HG03520 (cell line): Measurements from ENCODE around the gene SH2B3.

Experiments
- ATAC-seq: cut with Tn5 transposase; IDR thresholded peaks from one replicate; pipeline ENCODE4 v1.9.1; 2021; ENCODE audit warnings: mild to moderate bottlenecking, moderate library complexity; ENCODE audit not compliant: unreplicated experiment

SH2B3 gene

DNA sequence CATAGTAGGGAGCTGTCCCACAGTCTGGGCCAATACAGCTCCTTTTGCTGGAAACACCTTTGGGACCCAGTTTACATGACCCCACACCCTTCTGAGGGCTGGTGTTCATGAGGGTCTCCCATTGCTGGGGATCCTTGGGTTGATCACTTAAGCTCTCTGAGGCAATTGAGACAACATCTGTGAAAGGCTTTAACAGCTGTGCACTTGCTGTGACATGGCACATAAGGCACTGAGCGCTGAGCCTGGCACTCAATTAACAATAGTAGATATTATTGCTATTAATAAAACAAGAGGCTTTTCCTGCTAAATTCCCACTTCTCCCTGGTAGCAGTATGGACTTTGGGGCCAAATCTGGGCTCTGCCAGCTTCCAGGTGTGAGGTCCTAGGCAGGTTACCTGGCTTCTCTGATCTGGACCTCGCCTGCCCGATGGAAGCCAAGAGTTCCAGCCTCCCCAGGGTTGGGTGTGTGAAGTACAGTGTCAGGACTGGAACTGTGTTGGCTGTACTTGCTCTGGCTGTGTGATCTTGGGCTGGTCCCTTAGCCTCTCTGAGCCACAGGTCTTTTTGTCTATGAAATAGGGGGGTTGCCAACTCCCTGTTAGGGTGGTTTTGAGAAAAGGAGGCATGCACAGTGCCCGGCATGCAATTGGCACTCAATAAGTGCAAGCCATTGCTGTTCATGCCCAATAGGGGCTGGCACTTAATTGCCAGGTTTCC is 3.1 kb downstream of the SH2B3 start:
- ATAC-seq = no peak

DNA sequence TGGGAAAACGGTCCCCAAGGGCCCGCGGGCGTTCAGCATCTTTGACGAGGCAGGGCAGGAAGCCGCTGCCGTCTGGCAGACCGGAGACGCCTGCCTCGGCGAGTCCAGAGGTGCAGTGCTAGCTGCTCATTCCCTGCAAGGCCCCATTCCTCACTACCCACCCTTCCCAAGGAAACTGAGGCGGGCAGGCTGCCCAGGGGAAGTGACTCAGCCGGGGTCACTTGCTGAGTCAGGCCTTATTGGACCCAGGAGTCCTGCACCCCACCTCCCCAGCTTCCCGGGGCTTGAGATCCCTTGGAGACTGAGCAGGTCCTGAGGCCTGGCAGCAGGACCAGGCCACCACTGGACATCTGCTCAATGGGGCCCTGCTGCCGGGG is 3.7 kb downstream of the SH2B3 start:
- no peak for ATAC-seq

DNA sequence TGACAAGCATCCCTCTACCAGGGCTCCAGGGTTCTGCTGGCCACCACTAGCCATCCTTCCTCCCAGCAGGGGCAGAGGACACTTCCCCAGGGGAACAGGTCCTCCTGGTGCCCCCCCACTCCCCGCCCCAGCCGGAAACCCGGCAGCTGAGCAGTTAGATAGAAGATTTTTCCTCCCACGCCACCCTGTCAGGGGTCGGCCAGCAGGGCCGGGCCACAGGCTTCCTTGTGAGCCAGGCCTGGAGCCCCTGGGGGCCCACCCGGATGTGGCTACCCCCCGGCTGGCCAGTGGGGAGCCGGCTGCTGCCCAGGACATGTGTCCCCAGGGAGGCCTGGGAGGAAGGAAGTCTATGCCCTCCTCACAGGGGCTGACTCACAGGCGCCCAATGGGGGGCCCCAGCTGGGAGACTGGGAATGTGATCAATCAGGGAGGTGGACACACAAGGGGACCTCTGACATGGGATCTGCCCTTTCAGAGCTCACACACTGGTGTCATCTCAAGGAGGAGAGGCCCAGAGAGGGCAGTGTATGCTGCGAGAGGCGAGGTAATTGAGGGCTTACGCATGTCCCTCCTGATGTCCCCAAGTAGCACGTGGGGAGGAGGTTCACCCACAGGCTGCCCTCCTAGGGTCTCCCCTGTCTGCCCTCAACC is 4.2 kb downstream of the SH2B3 start:
- ATAC-seq = no peak

DNA sequence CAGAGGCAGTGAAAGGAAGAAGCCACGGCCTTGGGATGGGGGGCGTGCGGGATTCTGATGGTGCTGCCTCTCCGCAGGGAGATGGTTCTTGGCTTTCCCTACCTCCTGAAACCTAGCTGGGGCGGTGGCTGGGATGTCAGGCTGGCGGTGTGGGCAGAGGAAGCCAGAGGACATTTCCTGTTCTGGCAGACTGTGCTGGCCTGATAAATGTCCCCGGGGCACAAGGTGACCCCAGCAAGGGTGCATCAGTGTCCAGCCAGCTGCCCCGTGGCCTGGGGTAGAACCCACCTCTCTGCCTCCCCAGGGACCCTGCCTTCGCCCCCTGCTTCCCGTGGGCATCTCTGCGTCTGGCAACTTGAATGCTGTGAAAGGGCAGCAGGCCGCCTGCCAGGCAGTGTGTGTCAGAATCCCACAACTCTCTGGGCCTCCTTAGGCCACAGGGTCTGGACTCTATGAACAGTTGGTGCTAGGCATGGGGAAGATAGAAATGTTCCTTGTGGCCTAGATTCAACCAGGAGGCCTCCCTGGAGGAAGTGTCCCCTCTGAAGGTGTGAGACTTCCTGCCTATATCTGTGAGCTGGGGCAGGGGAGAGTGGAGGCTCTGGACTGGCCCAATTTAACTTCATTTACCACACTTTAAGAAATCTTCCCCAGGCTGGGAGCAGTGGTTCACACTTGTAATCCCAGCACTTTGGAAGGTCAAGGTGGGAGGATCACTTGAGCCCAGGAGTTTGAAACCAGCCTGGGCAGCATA is 4.9 kb downstream of the SH2B3 start:
- no peak for ATAC-seq

DNA sequence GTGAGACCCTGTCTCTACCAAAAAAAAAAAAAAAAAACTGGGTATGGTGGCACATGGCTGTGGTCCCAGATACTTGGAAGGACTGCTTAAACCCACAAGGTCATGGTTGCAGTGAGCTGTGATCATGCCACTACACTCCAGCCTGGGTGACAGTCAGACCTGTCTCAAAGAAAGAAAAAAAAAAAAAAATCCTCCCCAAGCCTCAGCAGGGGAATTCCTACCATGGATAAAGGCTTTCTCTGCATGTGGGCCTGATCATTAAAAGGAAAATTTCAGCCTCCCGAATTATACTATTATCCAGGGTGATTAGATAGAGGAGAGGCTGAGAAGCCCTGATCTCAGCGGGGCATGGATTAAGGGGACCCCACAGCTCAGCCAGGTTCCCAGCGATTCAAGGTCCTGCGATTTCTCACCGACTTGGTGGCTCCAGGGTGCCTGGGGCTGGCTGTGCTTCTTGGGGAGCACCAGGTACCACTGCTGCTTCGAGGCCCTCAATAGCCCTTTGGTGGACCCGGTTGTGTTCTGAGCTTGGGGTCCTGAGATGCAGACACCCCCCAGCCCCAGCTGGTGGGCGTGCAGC is 5.6 kb downstream of the SH2B3 start:
- ATAC-seq = no peak

DNA sequence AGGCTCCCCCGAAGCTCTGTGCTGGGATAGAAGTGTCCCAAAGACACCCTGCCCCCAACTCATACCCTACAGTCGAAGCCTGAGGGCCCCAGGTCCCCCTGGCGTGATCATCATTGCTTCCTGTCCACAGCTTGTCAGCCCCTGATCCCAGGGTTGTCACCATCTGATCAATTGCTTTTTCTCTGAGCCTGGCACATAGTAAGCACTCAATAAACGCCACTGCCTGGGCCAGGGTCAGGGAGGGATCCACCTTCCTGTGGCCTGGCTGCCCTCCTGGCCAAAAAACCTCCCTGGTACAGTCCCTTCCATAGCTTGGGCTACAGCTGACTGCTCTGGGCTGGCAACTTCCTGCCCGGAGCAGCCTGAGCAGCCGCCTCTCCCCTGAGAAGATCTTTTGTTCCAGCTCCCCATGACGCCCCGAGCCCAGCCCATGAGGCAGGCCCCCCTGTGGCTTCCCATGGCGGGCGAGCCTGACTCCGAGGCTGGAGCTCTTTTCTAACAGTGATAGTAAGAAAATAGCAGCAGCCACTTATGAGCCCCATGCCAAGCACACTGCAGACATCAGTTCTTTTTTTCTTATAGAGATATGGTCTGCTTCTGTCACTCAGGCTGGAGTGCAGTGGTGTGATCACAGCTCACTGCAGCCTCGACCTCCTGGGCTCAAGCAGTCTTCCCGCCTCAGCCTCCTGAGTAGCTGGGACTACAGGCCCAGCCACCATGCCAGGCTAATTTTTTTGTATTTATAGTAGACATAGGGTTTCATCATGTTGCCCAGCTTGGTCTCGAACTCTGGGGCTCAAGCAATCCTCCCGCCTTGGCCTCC is 6.5 kb downstream of the SH2B3 start:
- ATAC-seq = no peak

DNA sequence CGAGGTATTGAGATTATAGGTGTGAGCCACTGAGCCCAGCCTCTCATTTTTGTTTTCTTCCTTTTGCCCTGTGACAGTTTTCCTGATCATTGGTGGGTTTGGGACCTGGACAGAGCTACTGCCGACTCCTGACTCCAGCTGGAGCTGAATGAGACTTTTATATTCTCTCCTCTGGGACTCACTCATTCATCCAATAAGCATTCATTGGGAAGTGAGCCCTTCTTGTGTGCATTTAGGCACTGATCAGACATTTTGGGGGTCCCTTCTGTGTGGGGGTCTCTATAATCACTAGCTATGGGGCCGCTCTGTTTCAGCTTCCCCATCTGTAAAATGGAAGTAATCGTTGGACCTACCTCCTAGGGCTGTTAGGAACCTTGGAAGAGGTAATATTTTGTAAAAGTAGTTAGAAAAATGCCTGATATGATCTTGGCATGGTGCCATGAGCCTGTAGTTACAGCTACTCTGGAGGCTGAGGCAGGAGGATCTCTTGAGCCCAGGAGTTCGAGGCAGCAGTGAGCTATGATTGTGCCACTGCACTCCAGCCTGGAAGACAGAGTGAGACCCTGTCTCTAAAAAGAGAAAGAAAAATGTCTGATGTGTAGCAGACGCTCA is 7.2 kb downstream of the SH2B3 start:
- ATAC-seq = no peak

DNA sequence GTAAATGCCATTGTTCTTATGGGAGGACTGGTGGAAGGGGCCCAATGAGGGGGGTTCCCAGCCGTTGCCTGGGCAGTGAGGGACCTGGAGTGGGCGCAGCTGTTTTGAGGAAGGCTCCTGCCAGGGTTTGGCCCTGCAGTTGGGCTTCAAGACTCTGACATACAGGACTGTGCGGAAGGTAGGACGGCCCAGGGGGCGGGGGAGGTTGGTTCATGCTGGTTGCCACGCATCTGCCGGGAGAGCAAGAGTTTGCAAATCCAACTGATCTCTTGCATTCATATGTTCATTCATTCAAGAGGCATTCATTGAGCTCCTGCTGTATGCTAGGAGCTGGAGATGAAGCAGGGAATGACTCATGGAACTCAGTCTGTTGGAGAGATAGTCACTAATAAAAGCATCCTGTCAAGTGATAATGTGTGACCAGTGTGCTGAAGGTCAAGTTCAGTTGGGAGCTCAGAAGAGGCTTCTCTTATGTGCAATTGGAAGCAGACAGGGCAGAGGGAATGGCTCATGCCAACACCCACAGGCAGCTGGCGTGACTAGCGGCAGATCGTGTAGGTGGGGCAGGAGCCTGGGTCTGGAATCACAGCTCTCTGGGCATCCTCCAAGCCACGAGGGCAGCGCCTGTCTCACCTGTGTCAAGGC is 7.8 kb downstream of the SH2B3 start:
- no peak for ATAC-seq

DNA sequence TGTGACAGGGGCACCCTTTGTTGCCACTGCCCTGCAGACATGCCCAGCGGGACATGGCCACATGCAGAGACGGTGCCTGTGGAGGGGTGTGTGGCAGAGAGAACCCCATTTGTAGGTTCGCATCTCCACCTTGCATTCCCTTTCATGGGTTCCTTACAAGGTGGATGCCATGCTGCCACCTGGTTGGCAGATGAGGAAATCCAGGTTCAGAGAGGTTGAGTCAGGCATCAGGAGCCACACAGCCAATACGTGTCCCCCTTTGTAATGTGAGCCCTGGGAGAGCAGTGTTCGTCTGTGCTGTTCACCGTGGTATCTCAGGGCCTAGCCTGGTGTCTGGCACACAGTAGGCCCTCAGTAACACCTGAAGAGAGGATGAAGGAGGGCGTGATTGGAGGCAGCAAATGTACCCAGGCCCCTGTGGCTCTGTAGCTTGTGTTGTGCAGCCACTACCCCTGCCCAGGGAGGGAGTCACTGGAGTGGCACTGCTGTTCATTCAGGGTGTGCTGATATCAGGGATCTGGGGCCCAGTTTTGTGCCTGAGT is 9.1 kb downstream of the SH2B3 start:
- no peak for ATAC-seq

DNA sequence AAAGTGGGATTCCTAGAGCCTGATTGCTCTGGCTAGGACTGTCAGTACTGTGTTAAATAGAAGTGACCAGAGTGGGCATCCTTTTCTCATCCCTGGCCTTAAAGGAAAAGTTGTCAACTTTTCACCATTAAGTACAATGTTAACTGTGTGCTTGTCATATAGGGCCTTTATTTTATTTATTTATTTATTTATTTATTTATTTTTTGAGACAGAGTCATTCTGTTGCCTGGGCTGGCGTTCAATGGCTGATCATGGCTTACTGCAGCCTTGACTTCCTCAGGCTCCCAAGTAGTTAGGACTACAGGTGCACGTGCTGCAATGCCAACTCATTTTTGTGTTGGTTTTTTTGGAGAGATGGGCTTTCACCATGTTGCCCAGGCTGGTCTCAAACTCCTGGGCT is 11.6 kb downstream of the SH2B3 start:
- no peak for ATAC-seq

DNA sequence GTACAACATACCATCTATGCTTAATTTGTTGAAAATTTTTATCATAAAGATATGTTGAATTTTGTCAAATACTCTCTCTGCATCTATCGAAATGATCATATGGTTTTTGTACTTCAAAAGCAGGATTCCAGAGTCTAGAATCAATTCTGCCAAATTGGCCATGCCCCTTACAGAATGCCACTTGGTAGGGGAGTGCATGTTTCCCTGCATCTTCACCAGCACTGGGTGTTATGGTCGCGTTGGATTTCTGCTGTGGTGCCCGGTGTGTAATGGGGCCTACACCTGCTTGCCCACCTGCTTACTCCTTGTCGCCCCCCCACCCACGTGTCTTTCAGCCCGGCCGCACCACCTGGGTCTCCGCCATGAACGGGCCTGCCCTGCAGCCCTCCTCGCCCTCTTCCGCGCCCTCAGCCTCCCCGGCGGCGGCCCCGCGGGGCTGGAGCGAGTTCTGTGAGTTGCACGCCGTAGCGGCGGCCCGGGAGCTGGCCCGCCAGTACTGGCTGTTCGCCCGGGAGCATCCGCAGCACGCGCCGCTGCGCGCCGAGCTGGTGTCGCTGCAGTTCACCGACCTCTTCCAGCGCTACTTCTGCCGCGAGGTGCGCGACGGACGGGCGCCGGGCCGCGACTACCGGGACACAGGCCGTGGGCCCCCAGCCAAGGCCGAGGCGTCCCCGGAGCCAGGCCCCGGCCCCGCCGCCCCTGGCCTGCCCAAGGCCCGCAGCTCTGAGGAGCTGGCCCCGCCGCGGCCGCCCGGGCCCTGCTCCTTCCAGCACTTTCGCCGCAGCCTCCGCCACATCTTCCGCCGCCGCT is 12.3 kb downstream of the SH2B3 start:
- ATAC-seq = no peak

DNA sequence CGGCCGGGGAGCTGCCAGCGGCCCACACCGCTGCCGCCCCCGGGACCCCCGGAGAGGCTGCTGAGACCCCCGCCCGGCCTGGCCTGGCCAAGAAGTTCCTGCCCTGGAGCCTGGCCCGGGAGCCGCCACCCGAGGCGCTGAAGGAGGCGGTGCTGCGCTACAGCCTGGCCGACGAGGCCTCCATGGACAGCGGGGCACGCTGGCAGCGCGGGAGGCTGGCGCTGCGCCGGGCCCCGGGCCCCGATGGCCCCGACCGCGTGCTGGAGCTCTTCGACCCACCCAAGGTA is 12.8 kb downstream of the SH2B3 start:
- ATAC-seq = no peak

DNA sequence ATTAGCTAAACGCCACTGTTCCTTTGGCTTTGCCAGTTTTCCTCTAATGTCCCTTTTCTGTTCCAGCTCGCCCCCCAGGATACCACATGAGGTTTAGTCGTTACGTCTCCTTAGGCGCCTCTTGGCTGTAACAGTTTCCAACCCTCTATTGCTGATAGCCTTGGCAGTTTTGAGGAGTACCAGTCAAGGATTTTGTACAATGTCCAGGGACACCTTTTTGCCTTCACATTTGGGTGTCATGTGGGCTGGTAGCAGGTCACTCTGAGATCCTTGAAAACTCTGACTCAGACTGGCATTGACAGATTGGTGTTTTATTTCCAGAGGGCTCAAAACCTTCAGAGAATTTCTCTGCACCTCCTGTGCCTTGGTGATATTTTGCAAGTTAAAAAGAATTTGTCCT is 14.1 kb downstream of the SH2B3 start:
- no peak for ATAC-seq

DNA sequence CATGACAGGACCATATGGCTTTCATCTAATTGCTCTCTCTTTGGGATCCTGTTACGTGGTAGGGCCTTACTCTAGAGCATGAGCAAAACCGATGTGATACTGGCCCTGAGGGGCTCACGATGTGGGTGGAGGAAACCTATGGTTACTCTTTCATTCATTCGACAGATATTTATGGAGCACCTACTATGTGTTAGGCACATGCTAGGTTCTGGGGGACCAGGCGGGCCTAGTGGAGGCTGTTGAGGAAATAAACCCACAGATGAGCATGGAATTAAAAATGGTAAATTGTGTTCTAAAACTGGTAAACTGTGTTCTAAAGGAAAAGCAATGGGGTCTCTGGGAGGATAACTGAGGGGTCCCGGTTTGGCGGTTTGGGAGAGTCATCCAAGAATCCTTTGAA is 14.8 kb downstream of the SH2B3 start:
- ATAC-seq = no peak

DNA sequence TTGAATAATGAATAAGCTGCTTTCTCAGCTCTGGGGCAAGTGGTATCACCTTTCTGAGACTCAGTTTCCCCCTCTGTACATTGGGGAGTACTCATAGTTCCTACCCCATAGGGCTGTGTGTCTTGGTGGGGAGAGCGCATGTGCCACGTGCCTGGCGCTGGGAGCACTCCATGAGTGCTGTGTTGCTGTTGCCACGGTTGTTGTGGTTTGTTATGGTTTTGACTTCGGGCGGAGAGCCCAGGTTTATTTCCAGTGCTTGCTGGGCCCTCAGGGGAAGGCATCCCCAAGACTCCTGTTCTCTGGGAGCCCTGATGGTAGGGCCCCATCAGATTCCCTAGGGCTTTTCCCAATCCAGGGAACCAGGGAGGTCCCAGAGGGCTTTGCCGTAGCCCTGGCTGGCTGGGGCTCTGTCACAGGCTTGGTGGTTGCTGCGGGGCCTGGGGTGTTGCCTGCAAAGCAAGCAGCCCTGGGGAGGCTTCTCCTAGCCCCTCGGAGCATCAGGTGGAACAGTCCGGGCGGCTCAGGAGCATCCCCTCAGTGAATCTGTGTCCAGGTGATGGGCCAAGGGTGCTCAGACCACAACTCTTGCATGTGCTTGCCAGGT is 18.6 kb downstream of the SH2B3 start:
- ATAC-seq = no peak

DNA sequence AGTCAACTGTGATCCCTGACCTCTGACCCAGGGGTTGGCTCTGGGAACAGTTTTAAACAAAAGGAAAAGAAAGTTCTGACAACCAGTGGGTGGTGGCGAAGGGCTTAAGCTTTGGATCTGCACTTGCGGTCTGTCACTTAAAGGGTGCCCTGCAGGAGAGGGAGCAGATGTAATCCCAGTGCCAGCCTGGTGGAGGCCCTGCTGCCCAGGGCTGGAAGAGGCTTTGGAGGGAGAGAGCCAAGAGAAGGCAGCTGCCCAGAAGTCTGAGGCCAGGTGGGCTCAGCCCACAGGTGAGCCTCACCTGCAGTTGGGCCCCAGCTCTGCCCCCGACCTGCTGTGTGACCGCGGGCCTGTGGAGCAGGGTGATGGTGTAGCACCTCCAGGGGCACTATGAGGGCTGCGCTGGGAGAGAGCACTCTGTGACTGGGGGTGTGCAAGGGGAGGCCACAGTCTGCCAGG is 19.1 kb downstream of the SH2B3 start:
- no peak for ATAC-seq

DNA sequence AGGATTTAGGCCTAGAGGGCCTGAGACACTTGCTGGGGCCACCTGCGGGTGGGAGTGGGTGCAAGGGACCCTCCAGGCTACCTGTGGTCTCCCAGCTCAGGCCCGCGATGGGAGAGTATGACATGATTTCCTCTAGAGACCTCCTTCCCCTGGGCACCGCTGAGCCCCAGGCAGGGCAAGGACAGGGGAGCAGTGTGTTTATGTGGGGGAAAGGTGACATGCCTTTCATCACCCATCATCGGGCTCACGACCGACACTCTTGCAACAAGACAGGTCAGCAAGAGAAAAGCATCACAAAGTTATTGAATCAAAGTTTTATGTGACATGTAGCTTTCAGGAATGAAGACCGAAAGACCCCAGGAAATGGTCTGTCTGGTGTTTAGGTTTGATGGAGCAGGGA is 19.9 kb downstream of the SH2B3 start:
- no peak for ATAC-seq

DNA sequence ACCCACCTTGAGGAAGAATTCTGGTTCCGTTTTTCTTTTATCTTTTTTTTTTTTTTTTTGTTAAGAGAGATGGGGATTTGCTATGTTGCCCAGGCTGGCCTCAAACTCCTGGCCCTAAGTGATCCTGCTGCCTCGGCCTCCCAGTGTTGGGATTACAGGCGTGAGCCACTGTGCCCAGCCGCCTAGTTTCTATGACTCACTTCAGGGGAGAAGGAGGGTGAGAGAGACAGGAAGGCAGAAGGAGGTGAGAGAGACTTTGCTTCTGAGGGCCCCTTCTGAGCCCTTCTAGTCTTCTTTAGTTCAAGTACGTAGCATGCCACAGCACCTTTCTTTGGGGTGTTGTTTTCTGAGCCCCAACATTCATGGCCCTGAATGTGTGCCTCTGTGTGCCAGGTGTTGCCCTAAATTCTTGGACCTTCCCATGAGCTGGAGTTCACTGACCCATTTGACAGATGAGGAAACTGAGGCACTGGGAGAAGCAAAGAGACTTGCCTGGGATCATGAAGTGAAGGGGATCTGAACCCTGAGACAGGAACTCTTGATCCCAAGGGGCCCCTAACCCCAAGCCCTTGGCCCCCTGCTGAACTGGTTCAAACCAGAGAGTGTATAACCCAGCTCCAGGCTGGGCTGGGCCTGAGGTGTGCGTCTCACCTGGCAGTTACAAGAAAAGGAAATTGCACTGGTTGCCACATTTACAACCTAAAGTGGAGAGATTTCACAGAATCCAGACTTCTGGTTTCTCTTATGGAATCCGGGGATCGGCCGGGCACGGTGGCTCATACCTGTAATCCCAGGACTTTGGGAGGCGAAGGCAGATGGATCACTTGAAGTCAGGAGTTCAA is 20.8 kb downstream of the SH2B3 start:
- no peak for ATAC-seq
